Gastrocnemius medialis (tissue), 4 donors: ENCODE measurements around the gene SELENOF. TPM values are rescaled to one million over a fixed set of nuclear protein-coding genes. Genes with fewer than 3 reads are reported as not detected.
A peak's percentile ranks its signal among the peaks of the same experiment; 100 is the strongest.
"Not testable (repeated sequence)": the region's sequence is repeated elsewhere in the genome, so short reads cannot be mapped to it uniquely, and the experiment has no call there.

Experiments
- ATAC-seq, 2 donors: fragments of 150-250 bp; one replicate each; pipeline ENCODE4 v1.9.1; 2016
- DNase-seq, 2 donors: peaks; one replicate each; pipeline ENCODE4 v3.0.0-alpha.2; 2019
- H3K27ac ChIP-seq, 4 donors: fragments of 200-600 bp; sonication (generic); 1 replicate in 1 of 4; 2 replicates in 3 of 4; pipeline ENCODE4 v1.5.1; 2016 to 2018; ENCODE audit warnings: mild to moderate bottlenecking in 2 of 4, moderate library complexity in 1 of 4
- H3K27me3 ChIP-seq, 3 donors: fragments of 200-600 bp; sonication (generic) in 2 of 3; 1 replicate in 1 of 3; 2 replicates in 2 of 3; pipeline versions ENCODE4 v1.5.1 to v1.6.0; 2016 to 2019; ENCODE audit warnings: mild to moderate bottlenecking in 1 of 3, moderate library complexity in 1 of 3
- H3K36me3 ChIP-seq, 2 donors: fragments of 200-600 bp; sonication (generic) in 1 of 2; one replicate each; pipeline ENCODE4 v1.5.1; 2017 to 2018
- H3K4me1 ChIP-seq, 2 donors: fragments of 200-600 bp; sonication (generic) in 1 of 2; one replicate each; pipeline ENCODE4 v1.5.1; 2016 to 2017; ENCODE audit warnings: mild to moderate bottlenecking in 2 of 2
- H3K4me3 ChIP-seq, 4 donors: fragments of 200-600 bp; sonication (generic) in 3 of 4; 1 replicate in 1 of 4; 2 replicates in 3 of 4; pipeline ENCODE4 v1.5.1; 2016 to 2019; ENCODE audit warnings: mild to moderate bottlenecking in 2 of 4
- H3K9me3 ChIP-seq, 3 donors: fragments of 200-600 bp; sonication (generic) in 2 of 3; 1 replicate in 1 of 3; 2 replicates in 2 of 3; pipeline ENCODE4 v1.5.1; 2016 to 2019
- POLR2A ChIP-seq, 2 donors: fragments of 450-650 bp; IDR thresholded peaks; one replicate each; pipeline ENCODE4 v1.6.1; 2017; ENCODE audit warnings: antibody characterized with exemption in 2 of 2, mild to moderate bottlenecking in 2 of 2, moderate library complexity in 2 of 2
- in situ Hi-C, 4 donors: fragments of 200-750 bp; cut with MboI; loops; one replicate each; pipeline versions ENCODE4 v1.15.0 to v1.8.0; 2017; ENCODE audit warnings: low sequenced_read_pairs in 4 of 4
- intact Hi-C: fragments of 100-400 bp; cut with DNase I; formaldehyde crosslinking; loops from one replicate; pipeline ENCODE4 v1.15.1; 2023; ENCODE audit warnings: low total_unique reads
- total RNA-seq, 4 donors: library from RNA; depleted of rRNA; stranded (reverse); fragments of >200 nt; gene quantifications; one replicate each; pipeline versions ENCODE4 v1.1.0 to v1.2.3, GENCODE V29; 2016
- TF ChIP-seq, protein P1 (sequence below), 5 experiments: fragments of 450-650 bp in 3 of 5; fragments of 200-600 bp in 2 of 5; sonication (generic) in 2 of 5; IDR thresholded peaks in 4 of 5; conservative IDR thresholded peaks in 1 of 5; 1 replicate in 4 of 5; 2 replicates in 1 of 5; pipeline ENCODE4 v1.5.1; 2016 to 2019; ENCODE audit warnings: antibody characterized with exemption in 5 of 5, mild to moderate bottlenecking in 3 of 5, moderate library complexity in 3 of 5

The SELENOF gene
- total RNA-seq, 4 donors from 2014 or later: 41.3 to 66.8 (median 47.2) TPM

DNA sequence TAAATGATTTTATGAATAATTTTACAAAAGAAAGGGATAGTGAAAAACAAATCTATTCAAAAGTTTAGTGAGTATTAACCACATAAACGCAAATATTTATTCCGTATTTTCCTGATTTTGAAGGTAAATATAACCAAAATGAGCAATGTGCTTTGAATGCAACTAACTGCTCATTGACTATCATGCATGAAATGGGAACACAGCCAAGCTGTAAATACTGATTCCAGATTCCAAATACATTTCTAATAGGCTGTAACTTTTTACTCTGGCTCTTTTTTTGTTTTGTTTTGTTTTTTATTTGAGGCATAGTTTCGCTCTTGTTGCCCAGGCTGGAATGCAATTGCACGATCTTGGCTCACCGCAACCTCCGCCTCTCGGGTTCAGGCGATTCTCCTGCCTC lies 41.8 kb downstream of the SELENOF start:
- intact Hi-C loops (no loop called here), in situ Hi-C loops (no loop called here)
- no peaks in the 10 kb centered on the region for H3K27me3 ChIP-seq
- peaks cover 0 to 8% of the 10 kb centered on the region in 2 donors for H3K36me3 ChIP-seq
- H3K4me1 ChIP-seq: peaks cover 0 to 11% of the 10 kb centered on the region in 2 donors
- no peak for TF ChIP-seq POLR2A (IDR thresholded peaks at IDR 0.05)
- TF ChIP-seq, protein P1, sequence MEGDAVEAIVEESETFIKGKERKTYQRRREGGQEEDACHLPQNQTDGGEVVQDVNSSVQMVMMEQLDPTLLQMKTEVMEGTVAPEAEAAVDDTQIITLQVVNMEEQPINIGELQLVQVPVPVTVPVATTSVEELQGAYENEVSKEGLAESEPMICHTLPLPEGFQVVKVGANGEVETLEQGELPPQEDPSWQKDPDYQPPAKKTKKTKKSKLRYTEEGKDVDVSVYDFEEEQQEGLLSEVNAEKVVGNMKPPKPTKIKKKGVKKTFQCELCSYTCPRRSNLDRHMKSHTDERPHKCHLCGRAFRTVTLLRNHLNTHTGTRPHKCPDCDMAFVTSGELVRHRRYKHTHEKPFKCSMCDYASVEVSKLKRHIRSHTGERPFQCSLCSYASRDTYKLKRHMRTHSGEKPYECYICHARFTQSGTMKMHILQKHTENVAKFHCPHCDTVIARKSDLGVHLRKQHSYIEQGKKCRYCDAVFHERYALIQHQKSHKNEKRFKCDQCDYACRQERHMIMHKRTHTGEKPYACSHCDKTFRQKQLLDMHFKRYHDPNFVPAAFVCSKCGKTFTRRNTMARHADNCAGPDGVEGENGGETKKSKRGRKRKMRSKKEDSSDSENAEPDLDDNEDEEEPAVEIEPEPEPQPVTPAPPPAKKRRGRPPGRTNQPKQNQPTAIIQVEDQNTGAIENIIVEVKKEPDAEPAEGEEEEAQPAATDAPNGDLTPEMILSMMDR (IDR thresholded peaks at IDR 0.05 in 4 of 5, conservative IDR thresholded peaks at IDR 0.05 in 1 of 5): no peak
- H3K4me3 ChIP-seq: no peak overlapping the region
- H3K9me3 ChIP-seq: no peaks in the 10 kb centered on the region
- ATAC-seq: no peak
- no peak for DNase-seq
- no peak overlapping the region for H3K27ac ChIP-seq

DNA sequence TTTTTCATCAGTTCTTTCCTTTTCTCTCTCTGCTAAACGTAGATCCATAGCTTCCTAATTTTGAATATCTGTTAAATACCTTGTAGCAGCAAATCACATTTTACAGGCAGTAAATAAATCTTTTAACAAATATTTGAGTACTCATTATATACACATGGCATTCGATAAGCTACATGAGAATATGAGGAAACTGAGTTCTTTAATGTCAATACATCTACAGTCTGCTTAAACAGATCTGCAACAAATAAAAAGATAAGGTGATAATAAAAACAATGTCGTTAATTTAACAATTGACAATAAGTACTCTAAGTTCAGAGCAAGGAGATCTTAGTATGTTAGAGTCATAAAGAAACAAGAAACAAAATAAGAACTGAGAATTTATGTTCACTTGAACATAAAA lies 42.9 kb downstream of the SELENOF start:
- Histone ChIP-seq H3K9me3 (no peaks in the 10 kb centered on the region), H3K27me3 (no peaks in the 10 kb centered on the region), H3K27ac (no peak overlapping the region), H3K4me3 (no peak overlapping the region), H3K36me3 (no peaks in the 10 kb centered on the region), H3K4me1 (peaks cover 0 to 11% of the 10 kb centered on the region in 2 donors)
- no peak for TF ChIP-seq POLR2A (IDR thresholded peaks at IDR 0.05)
- TF ChIP-seq, protein P1 (IDR thresholded peaks at IDR 0.05 in 4 of 5, conservative IDR thresholded peaks at IDR 0.05 in 1 of 5): no peak
- ATAC-seq (no peak), DNase-seq (no peak)
- in situ Hi-C loops (no loop called here), intact Hi-C loops (no loop called here)

DNA sequence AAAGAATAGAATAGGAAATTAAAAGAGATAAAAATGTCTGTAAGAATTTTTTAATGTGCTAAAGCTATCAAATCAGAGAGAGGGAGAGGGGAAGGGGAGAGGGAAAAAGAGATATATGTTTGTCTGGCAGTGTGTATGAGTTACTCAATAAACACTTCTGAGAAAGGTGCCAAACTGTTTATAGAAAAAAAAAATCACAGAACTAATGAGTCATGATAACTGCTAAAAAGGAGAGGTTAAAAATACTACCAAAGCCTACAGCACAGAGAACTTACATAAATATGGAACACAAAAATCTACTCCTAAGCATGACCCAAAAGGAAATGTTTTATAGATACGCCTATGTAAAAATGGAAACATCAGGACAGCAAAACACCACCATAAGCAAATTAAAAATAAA lies 45.4 kb downstream of the SELENOF start:
- H3K36me3 ChIP-seq: no peaks in the 10 kb centered on the region
- TF ChIP-seq POLR2A (IDR thresholded peaks at IDR 0.05): no peak
- TF ChIP-seq, protein P1 (IDR thresholded peaks at IDR 0.05 in 4 of 5, conservative IDR thresholded peaks at IDR 0.05 in 1 of 5): no peak
- peaks cover 0 to 11% of the 10 kb centered on the region in 2 donors for H3K4me1 ChIP-seq
- H3K9me3 ChIP-seq: no peaks in the 10 kb centered on the region
- intact Hi-C loops: no loop called here
- DNase-seq: no peak
- ATAC-seq: peak; percentile 39 to 56
- H3K27me3 ChIP-seq: no peaks in the 10 kb centered on the region
- H3K4me3 ChIP-seq: no peak overlapping the region
- in situ Hi-C loops: no loop called here
- H3K27ac ChIP-seq: peak overlapping the region in 2 of 4 donors; percentile 18 to 24

DNA sequence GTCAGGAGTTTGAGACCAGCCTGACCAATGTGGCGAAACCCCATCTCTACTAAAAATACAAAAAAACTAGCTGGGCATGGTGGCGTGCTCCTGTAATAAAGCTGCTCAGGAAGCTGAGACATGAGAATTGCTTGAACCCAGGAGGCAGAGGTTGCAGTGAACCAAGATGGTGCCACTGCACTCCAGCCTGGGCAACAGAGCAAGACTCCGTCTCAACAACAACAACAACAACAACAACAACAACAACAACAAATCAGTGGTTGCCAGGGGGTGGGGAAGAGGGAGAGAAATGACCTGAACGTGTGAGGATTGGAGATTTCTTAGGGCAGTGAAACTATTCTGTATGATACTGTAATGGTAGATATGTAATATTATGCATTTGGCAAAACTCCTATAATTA lies 46.6 kb downstream of the SELENOF start:
- H3K36me3 ChIP-seq, intact Hi-C loops, H3K27ac ChIP-seq, H3K27me3 ChIP-seq, ATAC-seq, in situ Hi-C loops, H3K4me3 ChIP-seq, DNase-seq, H3K9me3 ChIP-seq: not testable (repeated sequence)
- H3K4me1 ChIP-seq: peaks cover 0 to 11% of the 10 kb centered on the region in 2 donors

GRCh38 chr1:86866665-86867064 lies 47.3 kb downstream of the SELENOF start:
- no peak overlapping the region for H3K27ac ChIP-seq
- no peak for ATAC-seq
- in situ Hi-C loops (no loop called here), intact Hi-C loops (no loop called here)
- H3K4me1 ChIP-seq: peaks cover 0 to 11% of the 10 kb centered on the region in 2 donors
- H3K9me3 ChIP-seq: no peaks in the 10 kb centered on the region
- no peaks in the 10 kb centered on the region for H3K27me3 ChIP-seq
- H3K36me3 ChIP-seq: no peaks in the 10 kb centered on the region
- H3K4me3 ChIP-seq: no peak overlapping the region
- no peak for DNase-seq
- TF ChIP-seq, protein P1 (IDR thresholded peaks at IDR 0.05 in 4 of 5, conservative IDR thresholded peaks at IDR 0.05 in 1 of 5): no peak
- no peak for TF ChIP-seq POLR2A (IDR thresholded peaks at IDR 0.05)
